Progenitor cell of endocrine pancreas (in vitro differentiated cells): ENCODE data around the gene NEURL1B. TPM values are rescaled to one million over a fixed set of nuclear protein-coding genes. Genes with fewer than 3 reads are reported as not detected.

Source experiments
- DNase-seq: peaks from one replicate; pipeline ENCODE4 v3.0.0; 2021; ENCODE audit warnings: low spot score; ENCODE audit not compliant: unreplicated experiment
- H3K27ac Mint-ChIP-seq: 2 replicates; pipeline ENCODE4 v1.8.0; 2021; ENCODE audit warnings: mild to moderate bottlenecking, moderate library complexity, mixed read lengths
- H3K27me3 Mint-ChIP-seq: 2 replicates; pipeline ENCODE4 v1.8.0; 2021; ENCODE audit warnings: mixed read lengths
- H3K36me3 Mint-ChIP-seq: 2 replicates; pipeline ENCODE4 v1.8.0; 2022; ENCODE audit warnings: mixed read lengths; ENCODE audit not compliant: insufficient read depth
- H3K4me1 Mint-ChIP-seq: 2 replicates; pipeline ENCODE4 v1.8.0; 2021; ENCODE audit warnings: low read depth, mixed read lengths
- H3K4me3 Mint-ChIP-seq: 2 replicates; pipeline ENCODE4 v1.8.0; 2021; ENCODE audit warnings: low read depth, mild to moderate bottlenecking, moderate library complexity, mixed read lengths
- H3K9me3 Mint-ChIP-seq: 2 replicates; pipeline ENCODE4 v1.8.0; 2021; ENCODE audit warnings: low read depth, mixed read lengths
- CTCF ChIP-seq: fragments of 200-600 bp; sonication (generic); IDR thresholded peaks from one replicate; pipeline ENCODE4 v1.5.0; 2021; ENCODE audit warnings: antibody characterized with exemption, mild to moderate bottlenecking; ENCODE audit not compliant: unreplicated experiment
- total RNA-seq: library from RNA; stranded (reverse); gene quantifications from 2 replicates; pipeline ENCODE4 v1.2.1, GENCODE V29; 2021

The NEURL1B gene
- total RNA-seq, 1 donor from 2014 or later = 4.0 TPM

- Mint-ChIP-seq H3K9me3 (no peaks in the 10 kb centered on the region), H3K4me1 (peaks cover 3% of the 10 kb centered on the region), H3K4me3 (no peak overlapping the region), H3K27me3 (peaks cover 62% of the 10 kb centered on the region), H3K36me3 (no peaks in the 10 kb centered on the region), H3K27ac (no peak overlapping the region)
- TF ChIP-seq CTCF = no peak
- no peak for DNase-seq
These were observed 3.2 kb downstream of the NEURL1B start for GRCh38 chr5:172644266-172644665.

- no peak for TF ChIP-seq CTCF
- no peak overlapping the region for H3K27ac Mint-ChIP-seq
- no peaks in the 10 kb centered on the region for H3K9me3 Mint-ChIP-seq
- peaks cover 58% of the 10 kb centered on the region for H3K27me3 Mint-ChIP-seq
- no peak for DNase-seq
- peaks cover 3% of the 10 kb centered on the region for H3K4me1 Mint-ChIP-seq
- H3K4me3 Mint-ChIP-seq = no peak overlapping the region
- no peaks in the 10 kb centered on the region for H3K36me3 Mint-ChIP-seq
These were observed 3.6 kb downstream of the NEURL1B start for GRCh38 chr5:172644711-172645110.

GRCh38 chr5:172645271-172646055 is 4.4 kb downstream of the NEURL1B start:
- DNase-seq = no peak
- no peaks in the 10 kb centered on the region for H3K36me3 Mint-ChIP-seq
- no peak overlapping the region for H3K27ac Mint-ChIP-seq
- TF ChIP-seq CTCF = no peak
- peaks cover under 1% of the 10 kb centered on the region for H3K4me1 Mint-ChIP-seq
- H3K9me3 Mint-ChIP-seq = no peaks in the 10 kb centered on the region
- no peak overlapping the region for H3K4me3 Mint-ChIP-seq
- peaks cover 50% of the 10 kb centered on the region for H3K27me3 Mint-ChIP-seq

- Mint-ChIP-seq H3K9me3 (no peaks in the 10 kb centered on the region), H3K27me3 (peaks cover 47% of the 10 kb centered on the region)
These were observed 5.7 kb downstream of the NEURL1B start for GRCh38 chr5:172646716-172647285.

More at GRCh38 chr5:172646716-172647285, 5.7 kb downstream of the NEURL1B start:
- Mint-ChIP-seq H3K4me1 (no peaks in the 10 kb centered on the region), H3K27ac (no peak overlapping the region), H3K4me3 (no peak overlapping the region), H3K36me3 (no peaks in the 10 kb centered on the region)
- no peak for DNase-seq
- TF ChIP-seq CTCF = peak; percentile 52
